Parathyroid adenoma (tissue), 2 donors: ENCODE results near the gene CCSER2.

ENCODE experiments used
- H2AFZ ChIP-seq: fragments of 300-600 bp; sonication (generic); one replicate; pipeline ENCODE4 v1.7.0; 2017; ENCODE audit warnings: antibody characterized with exemption, mild to moderate bottlenecking
- H3K27ac ChIP-seq: fragments of 300-600 bp; sonication (generic); one replicate; pipeline ENCODE4 v1.7.0; 2017
- H3K27me3 ChIP-seq: fragments of 300-600 bp; sonication (generic); one replicate; pipeline ENCODE4 v1.7.0; 2017; ENCODE audit warnings: low read length; ENCODE audit not compliant: control insufficient read depth, insufficient read depth
- H3K36me3 ChIP-seq: fragments of 300-600 bp; sonication (generic); one replicate; pipeline ENCODE4 v1.7.0; 2017; ENCODE audit warnings: low read length; ENCODE audit not compliant: control insufficient read depth, insufficient read depth
- H3K4me1 ChIP-seq: fragments of 300-600 bp; sonication (generic); one replicate; pipeline ENCODE4 v1.7.0; 2017; ENCODE audit warnings: control low read depth
- H3K4me2 ChIP-seq: fragments of 300-600 bp; sonication (generic); one replicate; pipeline ENCODE4 v1.7.0; 2017; ENCODE audit warnings: low read length
- H3K4me3 ChIP-seq: fragments of 300-600 bp; sonication (generic); one replicate; pipeline ENCODE4 v1.7.0; 2017; ENCODE audit warnings: low read depth, low read length
- H3K79me2 ChIP-seq: fragments of 300-600 bp; sonication (generic); one replicate; pipeline ENCODE4 v1.7.0; 2017; ENCODE audit warnings: control low read depth
- H3K9ac ChIP-seq: fragments of 300-600 bp; sonication (generic); one replicate; pipeline ENCODE4 v1.7.0; 2017; ENCODE audit warnings: mild to moderate bottlenecking
- H3K9me3 ChIP-seq: fragments of 300-600 bp; sonication (generic); one replicate; pipeline ENCODE4 v1.7.0; 2017; ENCODE audit warnings: low read length; ENCODE audit not compliant: control insufficient read depth
- CTCF ChIP-seq: fragments of 300-600 bp; sonication (generic); IDR thresholded peaks from one replicate; pipeline ENCODE4 v1.7.0; 2017; ENCODE audit warnings: antibody characterized with exemption, mild to moderate bottlenecking
- donor health status: primary hyperparathyroidism.

Gene CCSER2

GRCh38 chr10:84452003-84452402 lies 123.6 kb downstream of the CCSER2 start:
- TF ChIP-seq CTCF: no peak
- H3K4me3 ChIP-seq: no peak overlapping the region
- H3K9me3 ChIP-seq: no peaks in the 10 kb centered on the region
- peaks cover 8% of the 10 kb centered on the region for H3K79me2 ChIP-seq
- no peak overlapping the region for H3K27ac ChIP-seq
- H3K4me1 ChIP-seq: peaks cover 2% of the 10 kb centered on the region
- no peak overlapping the region for H3K4me2 ChIP-seq
- H3K27me3 ChIP-seq: no peaks in the 10 kb centered on the region
- H3K36me3 ChIP-seq: no peaks in the 10 kb centered on the region
- H2AFZ ChIP-seq: no peak overlapping the region
- no peak overlapping the region for H3K9ac ChIP-seq

- Histone ChIP-seq H3K4me2 (no peak overlapping the region), H3K4me1 (peaks cover 2% of the 10 kb centered on the region), H2AFZ (no peak overlapping the region), H3K9me3 (no peaks in the 10 kb centered on the region), H3K36me3 (no peaks in the 10 kb centered on the region), H3K9ac (no peak overlapping the region), H3K79me2 (peaks cover 8% of the 10 kb centered on the region), H3K27ac (no peak overlapping the region), H3K4me3 (no peak overlapping the region), H3K27me3 (no peaks in the 10 kb centered on the region)
- TF ChIP-seq CTCF: no peak
Measured at GRCh38 chr10:84453303-84453702, 124.9 kb downstream of the CCSER2 start.

GRCh38 chr10:84456126-84456525 lies 127.7 kb downstream of the CCSER2 start:
- H3K27ac ChIP-seq: no peak overlapping the region
- peaks cover 2% of the 10 kb centered on the region for H3K4me1 ChIP-seq
- H3K9me3 ChIP-seq: no peaks in the 10 kb centered on the region
- no peaks in the 10 kb centered on the region for H3K27me3 ChIP-seq
- H3K4me2 ChIP-seq: no peak overlapping the region
- H3K9ac ChIP-seq: no peak overlapping the region
- no peak overlapping the region for H3K4me3 ChIP-seq
- peaks cover 11% of the 10 kb centered on the region for H3K79me2 ChIP-seq
- H3K36me3 ChIP-seq: no peaks in the 10 kb centered on the region
- H2AFZ ChIP-seq: no peak overlapping the region
- TF ChIP-seq CTCF: no peak

GRCh38 chr10:84460520-84460919 lies 132.1 kb downstream of the CCSER2 start:
- TF ChIP-seq CTCF: no peak
- peaks cover 17% of the 10 kb centered on the region for H3K79me2 ChIP-seq
- no peaks in the 10 kb centered on the region for H3K27me3 ChIP-seq
- H3K9ac ChIP-seq: no peak overlapping the region
- no peak overlapping the region for H3K4me3 ChIP-seq
- no peaks in the 10 kb centered on the region for H3K9me3 ChIP-seq
- no peaks in the 10 kb centered on the region for H3K36me3 ChIP-seq
- no peak overlapping the region for H3K27ac ChIP-seq
- no peak overlapping the region for H2AFZ ChIP-seq
- H3K4me1 ChIP-seq: no peaks in the 10 kb centered on the region
- no peak overlapping the region for H3K4me2 ChIP-seq

GRCh38 chr10:84469470-84469869 lies 141.1 kb downstream of the CCSER2 start:
- H3K4me1 ChIP-seq: no peaks in the 10 kb centered on the region
- H3K9ac ChIP-seq: no peak overlapping the region
- no peak overlapping the region for H3K27ac ChIP-seq
- H3K79me2 ChIP-seq: no peaks in the 10 kb centered on the region
- H3K4me3 ChIP-seq: no peak overlapping the region
- no peak overlapping the region for H3K4me2 ChIP-seq
- no peak overlapping the region for H2AFZ ChIP-seq
- H3K36me3 ChIP-seq: no peaks in the 10 kb centered on the region
- H3K9me3 ChIP-seq: no peaks in the 10 kb centered on the region
- no peak for TF ChIP-seq CTCF
- H3K27me3 ChIP-seq: no peaks in the 10 kb centered on the region
